ENCODE results near the gene METTL25. TPM values are rescaled to one million over a fixed set of nuclear protein-coding genes. Genes with fewer than 3 reads are reported as not detected.
A peak's percentile ranks its signal among the peaks of the same experiment; 100 is the strongest.

METTL25 gene
- total and polyA plus RNA-seq, 2 donors from 2014 or later = 10.8 to 19.3 TPM

- Histone ChIP-seq H3K9ac (ENCODE audit: low read length in 3 of 3) (no peak overlapping the region), H3K36me3 (ENCODE audit: control insufficient read depth in 2 of 3, insufficient read depth in 3 of 3, low read length in 3 of 3) (no peaks in the 10 kb centered on the region), H3K4me1 (ENCODE audit: control insufficient read depth in 2 of 3, insufficient read depth in 2 of 3, low read depth in 1 of 3, low read length in 3 of 3) (peaks cover 2 to 20% (median 2%) of the 10 kb centered on the region in 3 donors), H3K27ac (ENCODE audit: low read depth in 2 of 2, low read length in 2 of 2) (no peak overlapping the region), H3K4me3 (ENCODE audit: low read length in 3 of 3) (no peak overlapping the region), H3K27me3 (ENCODE audit: control insufficient read depth, insufficient read depth, low read length) (no peaks in the 10 kb centered on the region), H3K9me3 (ENCODE audit: control insufficient read depth in 2 of 3, insufficient read depth in 1 of 3, low read length in 3 of 3) (no peaks in the 10 kb centered on the region)
- TF ChIP-seq CTCF (IDR thresholded peaks at IDR 0.05; ENCODE audit: borderline replicate concordance, extremely low read depth, insufficient read depth) = no peak
- DNase-seq = no peak
- FAIRE-seq = no peak
- intact Hi-C loops (cut with DNase I) = no loop called here
These were observed 166.3 kb downstream of the METTL25 start for GRCh38 chr12:82524641-82525040.

- Histone ChIP-seq H3K4me1 (ENCODE audit: control insufficient read depth in 2 of 3, insufficient read depth in 2 of 3, low read depth in 1 of 3, low read length in 3 of 3) (peaks cover 2 to 20% (median 2%) of the 10 kb centered on the region in 3 donors), H3K36me3 (ENCODE audit: control insufficient read depth in 2 of 3, insufficient read depth in 3 of 3, low read length in 3 of 3) (no peaks in the 10 kb centered on the region), H3K4me3 (ENCODE audit: low read length in 3 of 3) (no peak overlapping the region), H3K9ac (ENCODE audit: low read length in 3 of 3) (no peak overlapping the region), H3K9me3 (ENCODE audit: control insufficient read depth in 2 of 3, insufficient read depth in 1 of 3, low read length in 3 of 3) (no peaks in the 10 kb centered on the region), H3K27me3 (ENCODE audit: control insufficient read depth, insufficient read depth, low read length) (no peaks in the 10 kb centered on the region), H3K27ac (ENCODE audit: low read depth in 2 of 2, low read length in 2 of 2) (no peak overlapping the region)
- intact Hi-C loops (cut with DNase I) = no loop called here
- DNase-seq (no peak), FAIRE-seq (no peak)
- TF ChIP-seq CTCF (IDR thresholded peaks at IDR 0.05; ENCODE audit: borderline replicate concordance, extremely low read depth, insufficient read depth) = no peak
These were observed 167.3 kb downstream of the METTL25 start for GRCh38 chr12:82525616-82526015.

GRCh38 chr12:82527165-82527780 is 168.9 kb downstream of the METTL25 start:
- H3K9me3 ChIP-seq (ENCODE audit: control insufficient read depth in 2 of 3, insufficient read depth in 1 of 3, low read length in 3 of 3) = no peaks in the 10 kb centered on the region
- H3K27ac ChIP-seq (ENCODE audit: low read depth in 2 of 2, low read length in 2 of 2) = no peak overlapping the region
- intact Hi-C loops (cut with DNase I) = no loop called here
- FAIRE-seq (peak; percentile 93), DNase-seq (peak in 3 of 5 donors; percentile 26 to 82 (median 67))
- peak overlapping the region in 1 of 3 donors; percentile 20 for H3K4me3 ChIP-seq (ENCODE audit: low read length in 3 of 3)
- peaks cover 2 to 20% (median 2%) of the 10 kb centered on the region in 3 donors for H3K4me1 ChIP-seq (ENCODE audit: control insufficient read depth in 2 of 3, insufficient read depth in 2 of 3, low read depth in 1 of 3, low read length in 3 of 3)
- no peaks in the 10 kb centered on the region for H3K36me3 ChIP-seq (ENCODE audit: control insufficient read depth in 2 of 3, insufficient read depth in 3 of 3, low read length in 3 of 3)
- H3K27me3 ChIP-seq (ENCODE audit: control insufficient read depth, insufficient read depth, low read length) = no peaks in the 10 kb centered on the region
- peak; percentile 90 for TF ChIP-seq CTCF (IDR thresholded peaks at IDR 0.05; ENCODE audit: borderline replicate concordance, extremely low read depth, insufficient read depth)
- no peak overlapping the region for H3K9ac ChIP-seq (ENCODE audit: low read length in 3 of 3)

Other genes starting within 250 kb of the METTL25 start
- gene CCDC59, start 142 bp upstream of the METTL25 start, total RNA-seq = 29.2 TPM
- gene CCDC59, start 142 bp upstream of the METTL25 start, polyA plus RNA-seq (ENCODE audit: insufficient read depth, low read depth, low replicate concordance) = 31.4 TPM

All from kidney (tissue), 14 donors.